Ishikawa (cell line): Measurements from ENCODE around the gene PLCL1.

Experiments
- EGR1 ChIP-seq: IDR thresholded peaks from 2 replicates; pipeline ENCODE4 v1.6.1; 2012
- EP300 ChIP-seq: IDR thresholded peaks from 2 replicates; pipeline ENCODE4 v1.6.1; 2012; ENCODE audit warnings: borderline replicate concordance
- RAD21 ChIP-seq: IDR thresholded peaks from 2 replicates; pipeline ENCODE4 v1.6.1; 2012; ENCODE audit warnings: low read depth
- YY1 ChIP-seq: IDR thresholded peaks from 2 replicates; pipeline ENCODE4 v1.6.1; 2012; ENCODE audit warnings: low read depth
- TF ChIP-seq, protein P1 (sequence below): IDR thresholded peaks from 2 replicates; pipeline ENCODE4 v1.6.1; 2012; ENCODE audit warnings: low read depth, mild to moderate bottlenecking

DNA sequence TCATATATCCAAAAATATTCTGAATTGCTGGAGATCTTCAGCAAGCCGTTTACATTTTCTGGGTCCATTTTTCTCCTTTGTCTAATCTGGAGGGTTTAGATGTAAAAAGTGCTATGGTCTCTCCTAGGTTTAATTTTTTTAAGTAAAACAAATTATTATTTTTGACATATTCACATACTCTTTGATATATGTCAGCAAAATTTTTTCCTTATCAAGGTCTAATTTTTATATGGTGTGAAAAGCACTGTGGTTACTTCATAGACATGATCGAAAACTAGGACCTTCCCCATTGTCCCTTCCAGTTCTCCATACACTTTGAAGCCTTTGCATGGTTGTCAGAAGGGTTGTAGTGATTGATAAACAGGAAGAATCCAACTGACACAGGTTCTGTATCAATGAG lies 168.2 kb downstream of the PLCL1 start:
- TF ChIP-seq RAD21 (no peak), YY1 (no peak), EP300 (no peak), EGR1 (no peak)
- TF ChIP-seq, protein P1, sequence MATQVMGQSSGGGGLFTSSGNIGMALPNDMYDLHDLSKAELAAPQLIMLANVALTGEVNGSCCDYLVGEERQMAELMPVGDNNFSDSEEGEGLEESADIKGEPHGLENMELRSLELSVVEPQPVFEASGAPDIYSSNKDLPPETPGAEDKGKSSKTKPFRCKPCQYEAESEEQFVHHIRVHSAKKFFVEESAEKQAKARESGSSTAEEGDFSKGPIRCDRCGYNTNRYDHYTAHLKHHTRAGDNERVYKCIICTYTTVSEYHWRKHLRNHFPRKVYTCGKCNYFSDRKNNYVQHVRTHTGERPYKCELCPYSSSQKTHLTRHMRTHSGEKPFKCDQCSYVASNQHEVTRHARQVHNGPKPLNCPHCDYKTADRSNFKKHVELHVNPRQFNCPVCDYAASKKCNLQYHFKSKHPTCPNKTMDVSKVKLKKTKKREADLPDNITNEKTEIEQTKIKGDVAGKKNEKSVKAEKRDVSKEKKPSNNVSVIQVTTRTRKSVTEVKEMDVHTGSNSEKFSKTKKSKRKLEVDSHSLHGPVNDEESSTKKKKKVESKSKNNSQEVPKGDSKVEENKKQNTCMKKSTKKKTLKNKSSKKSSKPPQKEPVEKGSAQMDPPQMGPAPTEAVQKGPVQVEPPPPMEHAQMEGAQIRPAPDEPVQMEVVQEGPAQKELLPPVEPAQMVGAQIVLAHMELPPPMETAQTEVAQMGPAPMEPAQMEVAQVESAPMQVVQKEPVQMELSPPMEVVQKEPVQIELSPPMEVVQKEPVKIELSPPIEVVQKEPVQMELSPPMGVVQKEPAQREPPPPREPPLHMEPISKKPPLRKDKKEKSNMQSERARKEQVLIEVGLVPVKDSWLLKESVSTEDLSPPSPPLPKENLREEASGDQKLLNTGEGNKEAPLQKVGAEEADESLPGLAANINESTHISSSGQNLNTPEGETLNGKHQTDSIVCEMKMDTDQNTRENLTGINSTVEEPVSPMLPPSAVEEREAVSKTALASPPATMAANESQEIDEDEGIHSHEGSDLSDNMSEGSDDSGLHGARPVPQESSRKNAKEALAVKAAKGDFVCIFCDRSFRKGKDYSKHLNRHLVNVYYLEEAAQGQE: no peak
